HG03439 (cell line): ENCODE measurements around the gene SPAAR.
"Not testable (repeated sequence)": the region's sequence is repeated elsewhere in the genome, so short reads cannot be mapped to it uniquely, and the experiment has no call there.

Experiments used
- ATAC-seq: cut with Tn5 transposase; IDR thresholded peaks from one replicate; pipeline ENCODE4 v1.9.1; 2021; ENCODE audit warnings: mild to moderate bottlenecking, moderate library complexity; ENCODE audit not compliant: unreplicated experiment

The SPAAR gene, protein sequence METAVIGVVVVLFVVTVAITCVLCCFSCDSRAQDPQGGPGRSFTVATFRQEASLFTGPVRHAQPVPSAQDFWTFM

DNA sequence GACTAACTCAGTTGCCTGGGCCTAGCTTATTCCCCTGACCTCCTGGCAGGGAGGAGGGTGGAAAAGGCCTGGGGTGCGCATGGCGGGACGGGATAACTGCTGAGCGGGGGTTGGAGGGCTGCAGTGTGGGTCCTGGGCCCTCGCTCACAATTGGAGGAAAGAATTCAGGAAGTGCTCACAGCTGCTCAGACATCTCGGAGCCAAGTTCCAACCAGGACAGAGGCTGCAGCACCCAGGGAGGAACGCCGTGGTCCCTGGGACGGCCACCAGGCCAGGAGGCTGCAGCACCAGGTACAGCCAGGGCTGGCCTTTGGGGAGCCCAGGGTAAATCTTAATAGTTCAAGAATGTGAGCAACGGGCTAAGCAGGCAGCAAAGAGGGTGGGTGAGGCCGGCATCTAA, at the start of gene SPAAR:
Gene SPAAR (plus strand): TSS at position 217 of the 400 bp plus-strand sequence. CDS start 974 bp downstream, outside the sequence.
- no peak for ATAC-seq

DNA sequence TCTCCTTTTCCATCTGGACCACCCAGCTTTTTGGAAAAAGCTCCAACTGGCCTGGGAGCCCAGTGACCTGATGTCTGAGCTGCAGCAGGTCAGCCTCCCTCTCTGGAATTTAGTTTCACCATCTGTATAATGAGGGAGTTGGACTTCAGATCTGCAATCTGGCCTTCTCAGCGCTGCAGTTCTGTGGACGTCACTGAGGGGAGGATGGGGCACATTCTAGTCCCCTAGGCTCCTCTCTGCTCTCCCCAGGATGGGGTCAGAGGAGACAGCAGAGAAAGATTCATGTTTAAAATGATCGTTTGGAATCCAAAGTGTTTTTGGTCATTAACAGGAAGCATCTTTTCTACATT, 49.3 kb upstream of the SPAAR start:
- ATAC-seq, result no peak

DNA sequence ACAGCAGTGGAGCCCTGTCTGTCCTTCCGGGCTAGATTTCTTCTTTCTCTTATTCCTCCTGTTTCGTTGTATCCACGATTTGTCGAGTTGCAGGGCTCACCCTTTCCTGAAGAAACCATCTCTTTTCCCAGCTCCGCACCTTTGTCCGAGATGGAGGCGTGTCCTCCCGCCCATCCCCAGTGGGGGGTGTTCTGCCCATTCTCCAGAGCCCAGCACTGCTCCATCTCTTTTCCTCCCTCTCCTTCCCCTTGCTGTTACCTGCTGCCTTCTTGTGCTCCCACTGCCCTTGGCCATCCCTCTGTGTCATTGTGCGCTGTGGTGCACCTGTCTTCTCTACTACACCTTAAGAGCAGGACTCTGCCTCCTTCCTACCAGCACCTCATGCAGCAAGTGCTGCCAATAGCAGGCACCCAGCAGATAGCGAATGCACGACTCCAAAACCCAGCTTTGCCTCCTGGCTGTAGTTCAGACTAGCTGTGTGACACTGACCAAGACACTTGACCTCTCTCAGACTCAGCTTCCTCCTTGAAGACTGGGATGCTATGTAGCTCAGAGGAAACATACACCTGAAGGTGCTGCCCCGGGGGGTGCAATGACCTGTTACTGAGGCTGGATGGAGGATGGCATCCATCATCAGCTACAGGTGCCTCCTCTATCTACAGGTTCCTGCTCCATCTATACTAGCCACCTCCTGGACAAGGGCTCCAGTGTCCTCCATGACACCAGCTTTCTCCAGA, 48.0 kb upstream of the SPAAR start:
- ATAC-seq, result no peak

DNA sequence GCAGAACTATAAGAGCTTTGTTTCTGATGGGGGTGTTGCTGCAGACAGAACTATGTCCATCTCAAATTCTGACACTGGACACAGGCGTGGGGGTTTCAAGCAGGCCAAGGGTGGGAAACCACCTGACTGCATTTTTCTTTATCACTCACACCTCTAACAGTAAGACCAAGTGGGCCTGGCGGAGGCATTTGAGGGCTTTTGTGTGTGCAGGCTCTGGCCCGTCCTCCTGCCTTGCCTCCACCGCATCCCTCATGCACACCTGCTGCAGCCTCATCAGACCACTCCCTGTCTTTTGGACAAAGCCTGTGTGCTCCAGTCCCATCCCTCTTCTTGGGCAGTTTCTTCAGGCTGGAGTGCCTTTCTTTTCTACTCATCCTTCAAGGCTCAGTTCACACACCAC, 47.0 kb upstream of the SPAAR start:
- no peak for ATAC-seq

DNA sequence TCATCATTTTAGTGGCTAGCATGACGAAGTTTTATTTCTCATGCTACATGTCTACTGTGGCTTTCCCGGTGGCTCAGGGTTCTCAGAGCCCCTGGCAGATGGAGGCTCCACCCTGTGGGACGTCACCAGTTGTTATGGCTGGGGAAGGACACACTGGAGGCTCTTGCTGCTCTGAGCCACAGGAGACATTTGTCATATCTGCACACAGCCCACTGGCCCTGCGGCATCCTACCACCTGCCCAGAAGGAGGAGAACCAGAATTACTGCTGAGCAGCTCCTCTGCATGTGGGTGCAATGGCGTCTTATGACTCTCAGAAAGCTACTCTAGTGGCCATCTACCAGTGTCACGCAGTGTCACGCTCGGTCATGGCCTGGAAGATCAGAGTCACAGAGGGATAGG, 45.7 kb upstream of the SPAAR start:
- ATAC-seq, result no peak

DNA sequence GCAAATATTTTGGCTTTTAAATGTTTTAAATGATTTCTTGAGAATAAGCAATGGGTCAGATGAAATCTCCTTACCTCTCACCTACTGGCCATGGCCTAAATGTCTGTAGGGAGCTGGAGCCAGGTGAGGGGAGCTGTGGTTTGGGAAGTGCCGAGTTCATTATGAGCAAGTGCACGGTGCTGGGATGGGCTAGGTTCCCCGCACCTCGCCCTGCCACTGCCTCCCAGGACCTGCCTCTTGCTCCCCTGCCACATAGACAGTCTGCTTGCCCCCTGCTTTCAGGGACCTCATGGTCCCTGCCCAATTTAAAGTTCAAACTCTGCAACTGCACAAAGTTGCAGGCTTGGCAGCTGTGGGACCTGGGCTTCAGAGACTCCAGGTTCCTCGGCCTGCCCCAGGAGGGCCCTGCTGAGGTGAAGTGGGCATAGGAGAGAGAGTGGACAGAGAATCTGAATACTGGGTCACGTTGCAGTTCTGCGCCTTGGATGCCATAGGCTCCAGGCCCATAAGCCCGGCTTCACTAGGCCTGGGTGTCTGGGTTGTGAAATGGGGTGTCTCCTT, 44.5 kb upstream of the SPAAR start:
- ATAC-seq, result no peak

DNA sequence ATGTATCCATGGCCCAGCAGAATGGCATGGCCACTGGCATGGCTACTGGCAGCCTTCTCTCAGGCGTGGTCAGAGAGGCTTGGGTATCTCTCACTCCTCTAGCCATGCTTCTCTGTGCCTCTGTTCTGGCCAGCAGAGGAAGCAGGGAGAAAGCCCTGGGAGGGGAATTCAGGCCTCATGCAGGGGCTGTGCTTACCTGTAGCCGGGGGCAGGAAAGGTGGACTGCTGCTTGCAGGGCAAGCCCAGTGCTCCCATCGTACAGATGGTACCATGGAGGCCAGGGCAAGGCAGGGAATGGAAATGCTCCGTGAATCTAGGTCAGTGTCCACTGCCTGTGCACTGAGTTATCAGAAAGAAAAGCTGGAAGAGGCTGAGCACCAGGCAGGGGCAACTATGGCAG, 41.8 kb upstream of the SPAAR start:
- ATAC-seq, result no peak

DNA sequence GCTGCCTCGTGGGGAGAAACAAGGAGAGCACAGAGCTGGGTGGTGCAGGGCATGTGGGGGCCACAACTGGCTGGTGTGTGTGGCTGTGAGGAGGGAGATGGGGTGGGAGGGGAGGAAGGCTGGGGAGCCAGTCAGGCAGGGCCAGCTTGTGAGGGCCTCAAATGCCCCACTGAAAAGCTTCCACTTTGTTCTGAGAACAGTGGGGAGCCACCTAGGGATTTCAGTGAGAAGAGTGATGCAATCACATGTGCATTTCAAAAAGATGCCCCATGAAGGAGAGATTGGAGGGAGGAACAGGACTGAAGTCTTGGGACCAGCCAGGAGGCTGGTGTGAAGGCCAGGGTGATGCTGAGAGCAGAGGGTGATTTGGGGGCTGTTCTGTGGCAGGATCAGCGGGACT, 40.4 kb upstream of the SPAAR start:
- ATAC-seq, result no peak

DNA sequence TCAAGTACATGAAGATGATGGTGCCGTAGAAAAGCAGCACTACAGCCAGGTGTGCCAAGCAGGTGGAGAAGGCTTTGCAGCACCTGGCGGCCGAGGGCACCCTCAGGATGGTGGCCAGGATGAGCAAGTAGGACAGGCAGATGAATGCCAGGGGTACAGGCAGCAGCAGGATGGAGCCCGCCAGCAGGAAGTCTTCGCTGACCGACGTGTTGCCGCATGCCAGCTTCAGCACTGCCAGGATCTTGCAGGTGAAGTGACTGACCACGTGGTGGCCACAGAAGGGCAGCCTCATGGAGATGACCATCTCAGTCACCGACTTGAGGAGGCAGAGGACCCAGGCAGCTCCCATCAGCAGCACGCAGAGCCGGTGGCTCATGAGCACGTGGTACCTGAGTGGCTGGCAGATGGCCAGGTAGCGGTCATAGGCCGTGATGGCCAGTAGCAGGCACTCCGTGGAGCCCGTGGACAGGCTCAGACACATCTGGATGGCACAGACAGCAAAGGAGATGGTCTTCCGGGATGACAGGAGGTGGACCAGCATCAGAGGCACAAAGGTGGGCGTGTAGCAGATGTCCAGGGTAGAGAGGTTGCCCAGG, 39.6 kb upstream of the SPAAR start:
- ATAC-seq, result no peak

DNA sequence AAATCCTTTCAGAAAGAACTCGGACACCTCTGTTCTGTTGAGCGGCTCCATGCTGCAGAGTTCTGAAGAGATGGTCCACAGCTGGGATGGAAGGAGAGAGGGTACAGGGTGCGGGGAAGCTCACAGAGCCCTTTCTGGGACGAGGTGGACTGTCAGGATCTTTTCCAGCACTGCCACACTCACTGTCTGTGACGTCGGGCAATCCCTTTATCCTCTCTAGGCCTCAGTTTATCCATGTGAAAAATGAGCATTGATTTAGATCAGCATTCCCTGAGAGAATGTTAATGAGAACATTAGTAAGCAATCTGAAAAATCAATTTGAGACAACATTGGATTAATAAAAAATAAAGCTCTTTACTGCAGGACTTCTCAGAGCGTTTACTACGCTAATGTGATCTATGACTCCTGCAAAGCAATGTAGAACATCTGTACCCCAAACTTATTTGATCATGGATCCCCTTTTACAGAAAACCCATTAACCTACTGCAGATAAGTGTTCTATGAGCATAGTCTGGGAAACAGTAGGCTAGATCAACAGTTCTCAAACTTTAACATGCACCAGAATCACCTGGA, 38.9 kb upstream of the SPAAR start, which contains the start of gene OR13J1:
Gene OR13J1 (minus strand): TSS at position 51 of the 573 bp plus-strand sequence. CDS start 0 bp downstream, at position 51.
- no peak for ATAC-seq

DNA sequence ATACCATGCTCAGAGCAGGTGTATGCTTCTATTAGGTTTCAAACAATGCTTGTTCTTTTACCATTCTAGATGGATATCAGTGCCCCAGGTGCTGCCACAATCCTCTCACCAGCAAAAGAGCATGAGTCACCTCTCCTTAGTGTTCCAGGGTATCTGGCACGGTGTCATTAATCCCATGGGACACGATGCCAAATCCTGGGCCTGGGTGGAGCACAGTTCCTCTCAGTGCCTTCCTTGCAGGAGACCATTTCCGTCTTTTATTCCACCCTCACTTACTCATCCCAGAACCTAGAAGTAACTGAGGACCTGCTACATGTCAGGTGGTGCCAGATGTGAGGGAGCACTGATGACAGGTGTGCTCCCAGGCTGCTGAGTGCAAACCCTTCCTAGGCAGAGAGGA, 37.7 kb upstream of the SPAAR start:
- no peak for ATAC-seq

DNA sequence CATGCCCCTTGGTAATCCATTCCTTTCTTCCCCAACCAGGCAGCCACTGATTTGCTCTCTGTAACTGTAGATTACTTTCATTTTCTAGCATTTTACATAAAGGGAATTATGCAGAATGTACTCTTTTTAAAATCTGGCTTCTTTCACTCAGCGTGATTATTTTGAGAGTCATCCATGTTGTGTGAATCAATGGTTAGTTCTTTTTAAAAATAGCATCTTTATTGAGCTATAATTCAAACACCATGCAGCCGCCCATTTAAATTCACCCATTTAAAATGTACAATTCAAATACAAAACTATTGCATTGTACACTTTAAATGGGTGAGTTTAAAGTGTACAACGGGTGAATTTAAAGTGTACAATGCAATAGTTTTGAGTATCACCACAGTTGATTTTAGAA, 36.8 kb upstream of the SPAAR start:
- ATAC-seq, result no peak

DNA sequence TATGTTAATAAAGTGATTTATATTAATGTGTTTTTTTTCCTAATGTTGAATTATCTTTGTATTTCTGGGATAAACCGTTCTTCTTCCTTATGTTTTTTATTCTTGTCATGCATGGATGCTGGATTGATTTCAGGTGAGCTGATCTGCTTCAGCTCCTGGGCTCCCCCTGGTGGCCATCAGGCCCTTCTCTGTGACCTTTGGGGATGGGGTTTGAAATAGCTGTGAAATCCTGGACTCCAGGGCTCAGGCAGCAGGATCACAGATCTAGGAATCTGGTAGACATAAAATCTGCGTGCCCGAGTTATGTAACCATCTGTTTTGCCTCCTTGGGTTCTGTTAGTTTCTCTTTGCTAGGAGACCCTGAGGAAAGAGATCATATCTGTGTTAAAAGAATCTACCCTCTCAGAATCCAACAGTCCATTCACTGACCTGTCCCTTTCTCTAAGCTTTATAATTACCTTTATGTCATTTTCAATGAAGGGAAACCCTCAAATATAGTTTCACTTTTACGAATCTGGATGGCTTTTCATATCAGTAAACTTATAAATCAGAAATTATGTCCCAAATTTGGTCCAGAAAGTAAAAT, 26.9 kb upstream of the SPAAR start:
- no peak for ATAC-seq

DNA sequence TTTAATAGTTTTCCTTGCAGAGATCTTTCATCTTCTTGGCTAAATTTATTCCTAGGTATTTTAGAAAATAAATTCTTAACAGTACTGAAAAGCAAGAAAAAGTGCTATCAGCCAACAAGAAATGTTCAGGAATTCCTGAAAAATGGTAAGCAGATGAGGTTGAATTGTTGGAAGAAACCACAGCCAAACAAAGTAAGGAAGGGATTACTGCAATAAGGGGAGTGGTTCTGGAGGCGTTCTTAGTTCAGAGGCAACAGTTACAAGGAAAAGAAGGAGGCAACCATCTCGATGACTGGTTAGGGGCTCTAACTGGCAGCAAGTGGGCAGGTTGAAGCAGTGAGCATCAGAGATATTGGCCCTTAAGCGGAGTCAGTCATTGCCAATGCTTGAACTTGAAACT, 26.3 kb upstream of the SPAAR start:
- no peak for ATAC-seq

DNA sequence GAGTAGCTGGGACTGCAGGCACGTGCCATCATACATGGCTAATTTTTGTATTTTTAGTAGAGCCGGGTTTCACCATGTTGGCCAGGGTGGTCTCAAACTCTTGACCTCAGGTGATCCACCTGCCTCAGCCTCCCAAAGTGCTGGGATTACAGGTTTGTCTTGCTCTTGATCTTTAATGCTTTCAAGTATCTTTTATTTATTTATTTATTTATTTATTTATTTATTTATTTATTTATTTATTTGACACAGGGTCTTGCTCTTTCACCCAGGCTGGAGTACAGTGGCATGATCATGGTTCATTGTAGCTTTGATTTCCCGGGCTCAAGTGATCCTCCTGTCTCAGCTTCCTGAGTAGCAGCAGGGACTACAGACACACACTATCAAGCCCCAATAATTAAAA, 24.4 kb upstream of the SPAAR start:
- ATAC-seq, result not testable (repeated sequence)

DNA sequence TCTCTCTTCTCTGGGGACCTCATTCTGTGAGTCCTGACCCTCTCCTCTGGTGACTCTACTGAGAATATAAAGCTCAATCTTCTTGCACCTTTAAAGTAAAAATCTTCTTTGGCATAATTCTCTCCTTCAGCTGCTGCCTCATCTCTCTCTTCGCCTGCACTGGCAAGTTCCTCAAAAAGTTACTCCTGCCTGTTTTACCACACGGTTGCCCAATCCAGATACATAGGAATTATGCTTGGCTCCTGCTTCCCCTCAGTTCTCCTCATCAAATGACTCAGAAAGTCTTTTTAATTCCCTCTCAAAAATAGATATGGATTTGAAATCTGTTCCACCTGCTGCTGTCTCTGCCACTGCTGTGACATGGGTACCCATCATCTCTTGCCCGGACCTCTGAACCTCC, 17.6 kb upstream of the SPAAR start:
- no peak for ATAC-seq

DNA sequence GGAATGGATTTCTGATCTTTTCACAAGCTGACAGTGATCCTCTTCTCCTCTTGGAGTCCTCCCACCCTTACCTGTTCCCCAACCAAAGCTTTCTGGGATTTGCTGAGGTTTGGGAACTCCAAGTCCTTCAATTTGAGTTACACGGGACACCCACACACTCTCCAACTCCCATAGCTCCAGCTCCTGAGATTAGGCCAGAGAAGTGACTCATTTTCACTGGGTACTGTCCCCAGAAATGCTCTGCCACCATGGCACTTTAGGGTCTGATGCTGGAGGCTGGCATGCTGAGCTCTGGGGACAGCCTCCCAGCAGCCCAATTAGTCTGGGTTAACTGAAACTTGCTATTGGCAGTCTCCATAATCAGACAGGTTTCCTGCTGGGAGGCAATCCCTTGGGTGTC, 17.2 kb upstream of the SPAAR start:
- no peak for ATAC-seq

DNA sequence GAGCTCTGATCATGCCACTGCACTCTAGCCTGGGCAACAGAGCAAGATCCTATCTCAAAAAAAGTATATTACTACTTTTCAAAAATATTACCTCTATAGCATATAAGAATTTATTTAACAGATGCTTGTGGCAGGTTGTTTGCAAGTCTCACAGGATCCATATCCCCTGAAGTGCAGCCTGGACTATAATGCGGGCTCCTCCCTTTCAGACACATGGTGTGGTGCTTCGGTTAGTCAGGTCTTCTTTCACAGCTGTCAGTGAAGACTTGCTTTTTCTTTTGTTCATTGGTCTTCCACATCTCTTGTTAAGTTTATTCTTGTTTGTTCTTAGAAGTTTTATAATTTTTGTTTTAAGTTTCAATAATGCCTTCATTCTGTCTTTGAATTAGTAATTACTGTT, 12.7 kb upstream of the SPAAR start:
- no peak for ATAC-seq

DNA sequence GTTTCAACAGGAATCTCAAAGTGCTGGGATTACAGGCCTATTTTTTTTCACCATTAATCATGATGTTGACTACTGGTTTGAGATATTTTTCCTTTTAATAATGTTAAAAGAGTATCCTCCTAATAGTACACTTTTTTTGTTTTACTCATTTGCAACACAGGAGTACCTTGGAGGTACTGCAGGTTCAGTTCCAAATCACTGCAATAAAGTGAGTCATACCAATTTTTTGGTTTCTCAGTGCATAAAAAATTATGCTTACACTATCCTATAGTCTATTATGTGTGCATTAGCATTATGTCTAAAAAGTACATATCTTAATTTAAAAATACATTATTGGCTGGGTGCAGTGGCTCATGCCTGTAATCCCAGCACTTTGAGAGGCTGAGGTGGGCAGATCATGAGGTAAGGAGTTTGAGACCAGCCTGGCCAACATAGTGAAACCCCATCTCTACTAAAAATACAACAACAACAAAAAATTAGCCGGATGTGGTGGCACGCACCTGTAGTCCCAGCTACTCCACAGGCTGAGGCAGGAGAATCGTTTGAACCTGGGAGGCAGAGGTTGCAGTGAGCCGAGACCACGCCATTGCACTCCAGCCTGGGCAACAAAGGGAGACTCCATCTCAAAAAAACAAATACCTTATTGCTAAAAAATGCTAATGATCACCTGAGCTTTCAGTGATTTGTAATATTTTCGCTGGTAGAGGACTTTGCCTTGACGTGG, 11.8 kb upstream of the SPAAR start:
- not testable (repeated sequence) for ATAC-seq

DNA sequence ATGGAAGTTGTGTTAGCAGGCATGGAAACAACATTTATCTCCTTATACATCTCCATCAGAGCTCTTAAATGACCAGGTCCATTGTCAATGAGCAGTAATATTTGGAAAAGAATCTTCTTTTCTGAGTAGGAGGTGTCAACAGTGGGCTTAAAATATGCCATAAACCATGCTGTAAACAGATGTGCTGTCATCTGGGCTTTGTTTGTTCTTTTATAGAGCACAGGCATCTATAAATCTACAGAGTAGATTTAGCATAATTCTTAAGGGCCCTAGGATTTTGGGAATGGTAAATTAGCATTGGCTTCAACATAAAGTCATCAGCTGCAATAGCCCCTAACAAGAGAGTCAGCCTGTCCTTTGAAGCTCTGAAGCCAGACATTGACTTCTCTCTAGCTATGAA, 11.0 kb upstream of the SPAAR start:
- no peak for ATAC-seq

DNA sequence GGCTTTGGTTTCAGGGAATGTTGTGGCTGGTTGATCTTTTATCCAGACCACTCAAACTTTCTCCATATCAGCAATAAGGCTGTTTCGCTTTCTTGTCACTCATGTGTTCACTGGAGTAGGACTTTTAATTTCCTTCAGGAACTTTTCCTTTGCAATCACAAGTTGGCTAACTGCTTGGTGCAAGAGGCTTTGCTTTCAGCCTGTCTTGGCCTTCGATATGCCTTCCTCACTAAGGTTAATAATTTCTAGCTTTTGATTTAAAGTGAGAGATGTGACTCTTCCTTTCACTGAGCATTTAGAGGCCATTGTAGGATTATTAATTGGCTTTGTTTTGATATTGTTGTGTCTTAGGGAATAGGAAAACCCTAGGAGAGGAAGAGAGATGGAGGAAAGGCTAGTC, 10.3 kb upstream of the SPAAR start:
- no peak for ATAC-seq
